HEK293 (cell line): Measurements from ENCODE around the gene BCAN.

Source experiments
- EGR2 ChIP-seq: fragments of 450-650 bp; formaldehyde crosslinking; IDR thresholded peaks from 2 replicates; pipeline ENCODE4 v1.5.1; 2016; ENCODE audit warnings: low read depth, missing biosample characterization, missing genetic modification characterization
- GFI1B ChIP-seq: fragments of 450-650 bp; formaldehyde crosslinking; IDR thresholded peaks from 2 replicates; pipeline ENCODE4 v1.5.1; 2016; ENCODE audit warnings: missing biosample characterization, missing genetic modification characterization
- KLF10 ChIP-seq: fragments of 450-650 bp; IDR thresholded peaks from 2 replicates; pipeline ENCODE4 v1.5.1; 2018; ENCODE audit warnings: missing biosample characterization, mild to moderate bottlenecking, missing genetic modification characterization
- KLF16 ChIP-seq: fragments of 450-650 bp; formaldehyde crosslinking; IDR thresholded peaks from 2 replicates; pipeline ENCODE4 v1.5.1; 2017; ENCODE audit warnings: missing biosample characterization, missing genetic modification characterization
- KLF7 ChIP-seq: fragments of 450-650 bp; formaldehyde crosslinking; IDR thresholded peaks from 2 replicates; pipeline ENCODE4 v1.5.1; 2016; ENCODE audit warnings: missing biosample characterization, missing genetic modification characterization, borderline replicate concordance
- MYNN ChIP-seq: fragments of 450-650 bp; formaldehyde crosslinking; IDR thresholded peaks from 2 replicates; pipeline ENCODE4 v1.5.1; 2016; ENCODE audit warnings: missing biosample characterization, missing genetic modification characterization, borderline replicate concordance
- MZF1 ChIP-seq: fragments of 450-650 bp; formaldehyde crosslinking; IDR thresholded peaks from 2 replicates; pipeline ENCODE4 v1.5.1; 2017; ENCODE audit warnings: missing biosample characterization, missing genetic modification characterization, borderline replicate concordance
- SETDB1 ChIP-seq: IDR thresholded peaks from one replicate; pipeline ENCODE4 v1.6.1; 2017; ENCODE audit warnings: mild to moderate bottlenecking, low read length, moderate library complexity, mixed read lengths; ENCODE audit not compliant: insufficient read length
- SP2 ChIP-seq: fragments of 450-650 bp; formaldehyde crosslinking; IDR thresholded peaks from 2 replicates; pipeline ENCODE4 v1.5.1; 2016; ENCODE audit warnings: missing biosample characterization, missing genetic modification characterization
- SP7 ChIP-seq: fragments of 450-650 bp; formaldehyde crosslinking; IDR thresholded peaks from 2 replicates; pipeline ENCODE4 v1.5.1; 2016; ENCODE audit warnings: missing biosample characterization, missing genetic modification characterization
- ZNF157 ChIP-seq: fragments of 450-650 bp; formaldehyde crosslinking; IDR thresholded peaks from 2 replicates; pipeline ENCODE4 v1.5.1; 2016; ENCODE audit warnings: missing biosample characterization, missing genetic modification characterization
- ZNF174 ChIP-seq: fragments of 450-650 bp; formaldehyde crosslinking; IDR thresholded peaks from 2 replicates; pipeline ENCODE4 v1.5.0; 2017; ENCODE audit warnings: missing biosample characterization, mild to moderate bottlenecking, missing genetic modification characterization
- ZNF214 ChIP-seq: fragments of 450-650 bp; formaldehyde crosslinking; IDR thresholded peaks from 2 replicates; pipeline ENCODE4 v1.5.1; 2017; ENCODE audit warnings: missing biosample characterization, mild to moderate bottlenecking, missing genetic modification characterization, borderline replicate concordance
- ZNF221 ChIP-seq: fragments of 450-650 bp; formaldehyde crosslinking; IDR thresholded peaks from 2 replicates; pipeline ENCODE4 v1.5.1; 2017; ENCODE audit warnings: missing biosample characterization, missing genetic modification characterization, borderline replicate concordance
- ZNF223 ChIP-seq: fragments of 450-650 bp; formaldehyde crosslinking; IDR thresholded peaks from 2 replicates; pipeline ENCODE4 v1.5.1; 2016; ENCODE audit warnings: missing biosample characterization, missing genetic modification characterization
- ZNF24 ChIP-seq: fragments of 450-650 bp; formaldehyde crosslinking; IDR thresholded peaks from 2 replicates; pipeline ENCODE4 v1.5.1; 2016; ENCODE audit warnings: missing biosample characterization, missing genetic modification characterization
- ZNF292 ChIP-seq: fragments of 450-650 bp; formaldehyde crosslinking; IDR thresholded peaks from 2 replicates; pipeline ENCODE4 v1.5.1; 2016; ENCODE audit warnings: low read depth, missing biosample characterization, missing genetic modification characterization, borderline replicate concordance
- ZNF354C ChIP-seq: fragments of 450-650 bp; formaldehyde crosslinking; IDR thresholded peaks from 2 replicates; pipeline ENCODE4 v1.5.1; 2016; ENCODE audit warnings: missing biosample characterization, missing genetic modification characterization, low read depth, borderline replicate concordance
- ZNF394 ChIP-seq: fragments of 450-650 bp; formaldehyde crosslinking; IDR thresholded peaks from 2 replicates; pipeline ENCODE4 v1.5.1; 2016; ENCODE audit warnings: missing biosample characterization, missing genetic modification characterization, mild to moderate bottlenecking, moderate library complexity, borderline replicate concordance
- ZNF404 ChIP-seq: fragments of 450-650 bp; formaldehyde crosslinking; IDR thresholded peaks from 2 replicates; pipeline ENCODE4 v1.5.1; 2017; ENCODE audit warnings: missing biosample characterization, missing genetic modification characterization
- ZNF473 ChIP-seq: fragments of 450-650 bp; formaldehyde crosslinking; IDR thresholded peaks from 2 replicates; pipeline ENCODE4 v1.5.1; 2017; ENCODE audit warnings: missing biosample characterization, missing genetic modification characterization
- ZNF510 ChIP-seq: fragments of 450-650 bp; formaldehyde crosslinking; IDR thresholded peaks from 2 replicates; pipeline ENCODE4 v1.5.1; 2018; ENCODE audit warnings: mild to moderate bottlenecking, missing genetic modification characterization, missing biosample characterization; ENCODE audit not compliant: insufficient replicate concordance
- ZNF529 ChIP-seq: fragments of 450-650 bp; formaldehyde crosslinking; IDR thresholded peaks from 2 replicates; pipeline ENCODE4 v1.5.1; 2017; ENCODE audit warnings: missing genetic modification characterization, missing biosample characterization; ENCODE audit not compliant: insufficient replicate concordance
- ZNF549 ChIP-seq: fragments of 450-650 bp; IDR thresholded peaks from 2 replicates; pipeline ENCODE4 v1.5.1; 2018; ENCODE audit warnings: missing biosample characterization, missing genetic modification characterization, mild to moderate bottlenecking, inconsistent platforms, moderate library complexity
- ZNF600 ChIP-seq: fragments of 450-650 bp; formaldehyde crosslinking; IDR thresholded peaks from 2 replicates; pipeline ENCODE4 v1.5.1; 2016; ENCODE audit warnings: missing biosample characterization, missing genetic modification characterization
- ZNF658 ChIP-seq: fragments of 450-650 bp; formaldehyde crosslinking; IDR thresholded peaks from 2 replicates; pipeline ENCODE4; 2016; ENCODE audit warnings: missing biosample characterization, missing genetic modification characterization
- ZNF785 ChIP-seq: fragments of 450-650 bp; formaldehyde crosslinking; IDR thresholded peaks from 2 replicates; pipeline ENCODE4 v1.5.1; 2016; ENCODE audit warnings: missing biosample characterization, missing genetic modification characterization
- ZSCAN30 ChIP-seq: fragments of 450-650 bp; IDR thresholded peaks from 2 replicates; pipeline ENCODE4 v1.5.1; 2018; ENCODE audit warnings: missing biosample characterization, mild to moderate bottlenecking, missing genetic modification characterization, moderate library complexity
- TF ChIP-seq, protein P1 (sequence below): fragments of 450-650 bp; formaldehyde crosslinking; IDR thresholded peaks from 2 replicates; pipeline ENCODE4 v1.5.1; 2016; ENCODE audit warnings: missing biosample characterization, missing genetic modification characterization
- TF ChIP-seq, protein P2 (sequence below): fragments of 450-650 bp; formaldehyde crosslinking; IDR thresholded peaks from 2 replicates; pipeline ENCODE4 v1.5.1; 2016; ENCODE audit warnings: missing biosample characterization, missing genetic modification characterization
- TF ChIP-seq, protein P3 (sequence below): fragments of 450-650 bp; formaldehyde crosslinking; IDR thresholded peaks from 2 replicates; pipeline ENCODE4 v1.5.1; 2016; ENCODE audit warnings: missing biosample characterization, missing genetic modification characterization
- TF ChIP-seq, protein P4 (sequence below): fragments of 450-650 bp; formaldehyde crosslinking; IDR thresholded peaks from 2 replicates; pipeline ENCODE4 v1.5.1; 2016; ENCODE audit warnings: missing biosample characterization, missing genetic modification characterization
- TF ChIP-seq, protein P5 (sequence below): fragments of 450-650 bp; formaldehyde crosslinking; IDR thresholded peaks from 2 replicates; pipeline ENCODE4 v1.5.1; 2016; ENCODE audit warnings: missing biosample characterization, missing genetic modification characterization

Gene BCAN

DNA sequence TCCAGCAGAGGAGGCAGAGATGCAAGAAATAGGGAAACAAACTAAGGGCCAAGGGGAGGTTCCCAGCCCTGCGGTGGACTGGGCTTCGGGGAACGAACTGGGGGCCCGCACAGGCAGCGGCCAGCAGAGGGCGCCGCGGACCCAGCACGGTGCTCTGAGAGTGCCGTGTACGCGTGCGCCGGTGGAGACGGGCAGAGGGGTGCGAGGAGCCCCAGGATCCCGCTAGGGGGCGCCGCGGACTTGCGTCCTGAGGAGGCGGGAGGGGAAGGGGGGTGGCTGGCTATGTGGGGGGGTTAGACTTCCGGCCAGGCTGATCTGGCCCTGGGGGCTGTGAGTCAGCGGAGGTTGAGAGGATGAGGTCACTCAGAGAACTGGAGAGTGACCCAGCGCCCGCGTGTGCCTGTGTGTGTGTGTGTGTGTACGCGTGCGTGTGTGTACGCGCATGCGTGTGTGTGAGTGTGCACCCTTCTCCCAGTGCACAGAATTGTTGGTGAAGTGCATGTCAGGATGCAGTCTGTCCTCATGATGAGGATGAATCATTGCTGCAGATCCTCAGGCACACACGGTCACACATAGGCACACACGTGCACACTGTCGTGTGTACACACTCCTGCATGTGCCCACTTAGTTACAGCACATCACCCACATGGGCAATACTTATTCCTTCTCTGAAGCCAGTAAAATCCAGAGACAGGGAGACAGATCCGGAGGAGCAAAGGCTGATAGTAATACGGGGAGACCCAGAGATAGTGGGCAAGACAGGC is 18.3 kb downstream of the BCAN start (continued):
- TF ChIP-seq, protein P1, sequence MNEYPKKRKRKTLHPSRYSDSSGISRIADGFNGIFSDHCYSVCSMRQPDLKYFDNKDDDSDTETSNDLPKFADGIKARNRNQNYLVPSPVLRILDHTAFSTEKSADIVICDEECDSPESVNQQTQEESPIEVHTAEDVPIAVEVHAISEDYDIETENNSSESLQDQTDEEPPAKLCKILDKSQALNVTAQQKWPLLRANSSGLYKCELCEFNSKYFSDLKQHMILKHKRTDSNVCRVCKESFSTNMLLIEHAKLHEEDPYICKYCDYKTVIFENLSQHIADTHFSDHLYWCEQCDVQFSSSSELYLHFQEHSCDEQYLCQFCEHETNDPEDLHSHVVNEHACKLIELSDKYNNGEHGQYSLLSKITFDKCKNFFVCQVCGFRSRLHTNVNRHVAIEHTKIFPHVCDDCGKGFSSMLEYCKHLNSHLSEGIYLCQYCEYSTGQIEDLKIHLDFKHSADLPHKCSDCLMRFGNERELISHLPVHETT (tag by site-specific recombination) = peak; percentile 96
- TF ChIP-seq ZNF529 (tag by site-specific recombination) (no peak), ZNF221 (tag by site-specific recombination) (no peak), ZNF549 (no peak), ZNF785 (tag by site-specific recombination) (peak; percentile 94), ZNF473 (tag by site-specific recombination) (no peak), MZF1 (tag by site-specific recombination) (no peak), SP2 (tag by site-specific recombination) (peak; percentile 74), GFI1B (tag by site-specific recombination) (0 out of 2 replicates have a peak, but pooled peaks have one; percentile 32), ZNF658 (tag by site-specific recombination) (peak; percentile 47; the same call in 1 of the 2 replicates), SETDB1 (peak; percentile 38), ZNF223 (tag by site-specific recombination) (no peak), ZNF292 (no peak), ZNF157 (tag by site-specific recombination) (no peak), ZNF24 (peak; percentile 96), KLF10 (tag by site-specific recombination) (peak; percentile 37), MYNN (tag by site-specific recombination) (0 out of 2 replicates have a peak, but pooled peaks have one; percentile 33), EGR2 (tag by site-specific recombination) (peak; percentile 85), ZNF354C (tag by site-specific recombination) (no peak), KLF7 (peak; percentile 69; the same call in 1 of the 2 replicates), KLF16 (tag by site-specific recombination) (peak; percentile 96), ZNF394 (peak; percentile 85), ZNF214 (no peak), ZNF600 (tag by site-specific recombination) (peak; percentile 87), ZNF404 (tag by site-specific recombination) (no peak), ZNF510 (tag by site-specific recombination) (no peak), SP7 (tag by site-specific recombination) (peak; percentile 97), ZNF174 (tag by site-specific recombination) (no peak), ZSCAN30 (tag by site-specific recombination) (peak; percentile 60)
- TF ChIP-seq, protein P2, sequence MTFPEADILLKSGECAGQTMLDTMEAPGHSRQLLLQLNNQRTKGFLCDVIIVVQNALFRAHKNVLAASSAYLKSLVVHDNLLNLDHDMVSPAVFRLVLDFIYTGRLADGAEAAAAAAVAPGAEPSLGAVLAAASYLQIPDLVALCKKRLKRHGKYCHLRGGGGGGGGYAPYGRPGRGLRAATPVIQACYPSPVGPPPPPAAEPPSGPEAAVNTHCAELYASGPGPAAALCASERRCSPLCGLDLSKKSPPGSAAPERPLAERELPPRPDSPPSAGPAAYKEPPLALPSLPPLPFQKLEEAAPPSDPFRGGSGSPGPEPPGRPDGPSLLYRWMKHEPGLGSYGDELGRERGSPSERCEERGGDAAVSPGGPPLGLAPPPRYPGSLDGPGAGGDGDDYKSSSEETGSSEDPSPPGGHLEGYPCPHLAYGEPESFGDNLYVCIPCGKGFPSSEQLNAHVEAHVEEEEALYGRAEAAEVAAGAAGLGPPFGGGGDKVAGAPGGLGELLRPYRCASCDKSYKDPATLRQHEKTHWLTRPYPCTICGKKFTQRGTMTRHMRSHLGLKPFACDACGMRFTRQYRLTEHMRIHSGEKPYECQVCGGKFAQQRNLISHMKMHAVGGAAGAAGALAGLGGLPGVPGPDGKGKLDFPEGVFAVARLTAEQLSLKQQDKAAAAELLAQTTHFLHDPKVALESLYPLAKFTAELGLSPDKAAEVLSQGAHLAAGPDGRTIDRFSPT (tag by site-specific recombination) = peak; percentile 98
- TF ChIP-seq, protein P3, sequence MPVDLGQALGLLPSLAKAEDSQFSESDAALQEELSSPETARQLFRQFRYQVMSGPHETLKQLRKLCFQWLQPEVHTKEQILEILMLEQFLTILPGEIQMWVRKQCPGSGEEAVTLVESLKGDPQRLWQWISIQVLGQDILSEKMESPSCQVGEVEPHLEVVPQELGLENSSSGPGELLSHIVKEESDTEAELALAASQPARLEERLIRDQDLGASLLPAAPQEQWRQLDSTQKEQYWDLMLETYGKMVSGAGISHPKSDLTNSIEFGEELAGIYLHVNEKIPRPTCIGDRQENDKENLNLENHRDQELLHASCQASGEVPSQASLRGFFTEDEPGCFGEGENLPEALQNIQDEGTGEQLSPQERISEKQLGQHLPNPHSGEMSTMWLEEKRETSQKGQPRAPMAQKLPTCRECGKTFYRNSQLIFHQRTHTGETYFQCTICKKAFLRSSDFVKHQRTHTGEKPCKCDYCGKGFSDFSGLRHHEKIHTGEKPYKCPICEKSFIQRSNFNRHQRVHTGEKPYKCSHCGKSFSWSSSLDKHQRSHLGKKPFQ = peak; percentile 91
- TF ChIP-seq, protein P4, sequence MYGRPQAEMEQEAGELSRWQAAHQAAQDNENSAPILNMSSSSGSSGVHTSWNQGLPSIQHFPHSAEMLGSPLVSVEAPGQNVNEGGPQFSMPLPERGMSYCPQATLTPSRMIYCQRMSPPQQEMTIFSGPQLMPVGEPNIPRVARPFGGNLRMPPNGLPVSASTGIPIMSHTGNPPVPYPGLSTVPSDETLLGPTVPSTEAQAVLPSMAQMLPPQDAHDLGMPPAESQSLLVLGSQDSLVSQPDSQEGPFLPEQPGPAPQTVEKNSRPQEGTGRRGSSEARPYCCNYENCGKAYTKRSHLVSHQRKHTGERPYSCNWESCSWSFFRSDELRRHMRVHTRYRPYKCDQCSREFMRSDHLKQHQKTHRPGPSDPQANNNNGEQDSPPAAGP (tag by site-specific recombination) = peak; percentile 99
- TF ChIP-seq, protein P5, sequence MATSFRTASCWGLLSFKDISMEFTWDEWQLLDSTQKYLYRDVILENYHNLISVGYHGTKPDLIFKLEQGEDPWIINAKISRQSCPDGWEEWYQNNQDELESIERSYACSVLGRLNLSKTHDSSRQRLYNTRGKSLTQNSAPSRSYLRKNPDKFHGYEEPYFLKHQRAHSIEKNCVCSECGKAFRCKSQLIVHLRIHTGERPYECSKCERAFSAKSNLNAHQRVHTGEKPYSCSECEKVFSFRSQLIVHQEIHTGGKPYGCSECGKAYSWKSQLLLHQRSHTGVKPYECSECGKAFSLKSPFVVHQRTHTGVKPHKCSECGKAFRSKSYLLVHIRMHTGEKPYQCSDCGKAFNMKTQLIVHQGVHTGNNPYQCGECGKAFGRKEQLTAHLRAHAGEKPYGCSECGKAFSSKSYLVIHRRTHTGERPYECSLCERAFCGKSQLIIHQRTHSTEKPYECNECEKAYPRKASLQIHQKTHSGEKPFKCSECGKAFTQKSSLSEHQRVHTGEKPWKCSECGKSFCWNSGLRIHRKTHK (tag by site-specific recombination) = no peak
